Measurements from ENCODE around the gene PACSIN2. TPM values are rescaled to one million over a fixed set of nuclear protein-coding genes. Genes with fewer than 3 reads are reported as not detected.

The PACSIN2 gene
- total and polyA plus RNA-seq, 2 of the 13 experiments (the other 11 are each of a cell fraction or from before 2014, with no cell fraction given), result 54.1 to 68.8 TPM

DNA sequence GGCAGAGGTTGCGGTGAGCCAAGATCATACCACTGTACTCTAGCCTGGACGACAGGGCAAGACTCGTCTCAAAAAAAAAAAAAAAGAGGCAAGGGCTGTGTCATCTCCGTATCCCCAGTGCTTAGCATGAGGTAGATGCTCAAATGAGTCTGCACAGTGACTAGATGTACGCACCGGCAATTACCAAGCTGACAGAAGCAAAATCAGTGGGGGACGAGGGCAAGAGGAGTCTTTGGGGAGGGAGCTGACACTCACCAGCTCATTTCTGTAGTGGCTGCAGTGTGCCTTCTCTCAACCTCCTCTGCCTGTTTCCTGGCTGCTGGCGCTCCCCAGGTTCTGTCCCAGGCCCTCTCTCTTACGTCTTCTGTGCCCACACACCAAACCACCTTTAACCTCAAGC, 69.9 kb downstream of the PACSIN2 start (continued):
- TF ChIP-seq, protein P1, sequence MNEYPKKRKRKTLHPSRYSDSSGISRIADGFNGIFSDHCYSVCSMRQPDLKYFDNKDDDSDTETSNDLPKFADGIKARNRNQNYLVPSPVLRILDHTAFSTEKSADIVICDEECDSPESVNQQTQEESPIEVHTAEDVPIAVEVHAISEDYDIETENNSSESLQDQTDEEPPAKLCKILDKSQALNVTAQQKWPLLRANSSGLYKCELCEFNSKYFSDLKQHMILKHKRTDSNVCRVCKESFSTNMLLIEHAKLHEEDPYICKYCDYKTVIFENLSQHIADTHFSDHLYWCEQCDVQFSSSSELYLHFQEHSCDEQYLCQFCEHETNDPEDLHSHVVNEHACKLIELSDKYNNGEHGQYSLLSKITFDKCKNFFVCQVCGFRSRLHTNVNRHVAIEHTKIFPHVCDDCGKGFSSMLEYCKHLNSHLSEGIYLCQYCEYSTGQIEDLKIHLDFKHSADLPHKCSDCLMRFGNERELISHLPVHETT (CRISPR knock-in tag; conservative IDR thresholded peaks at IDR 0.05), result no peak
- TF ChIP-seq NRL (CRISPR knock-in tag; IDR thresholded peaks at IDR 0.05; ENCODE audit: borderline replicate concordance) (no peak), TBX2 (CRISPR knock-in tag; IDR thresholded peaks at IDR 0.05; ENCODE audit: borderline replicate concordance) (no peak), ZNF343 (CRISPR knock-in tag; IDR thresholded peaks at IDR 0.05) (no peak), BRD4 (CRISPR knock-in tag; IDR thresholded peaks at IDR 0.05) (no peak), SMAD1 (CRISPR knock-in tag; IDR thresholded peaks at IDR 0.05; ENCODE audit: borderline replicate concordance, low read depth) (no peak), ZNF121 (CRISPR knock-in tag; IDR thresholded peaks at IDR 0.05) (no peak), DNMT1 (CRISPR knock-in tag; IDR thresholded peaks at IDR 0.05) (no peak), ZNF816 (CRISPR knock-in tag; IDR thresholded peaks at IDR 0.05; ENCODE audit: borderline replicate concordance) (no peak), KLF15 (CRISPR knock-in tag; IDR thresholded peaks at IDR 0.05; ENCODE audit: borderline replicate concordance) (no peak), GABPA (IDR thresholded peaks at IDR 0.05; ENCODE audit: low read depth, low read length) (no peak), GABPA (CRISPR knock-in tag; IDR thresholded peaks at IDR 0.05; ENCODE audit: low read depth) (no peak)
- TF ChIP-seq, protein P2, sequence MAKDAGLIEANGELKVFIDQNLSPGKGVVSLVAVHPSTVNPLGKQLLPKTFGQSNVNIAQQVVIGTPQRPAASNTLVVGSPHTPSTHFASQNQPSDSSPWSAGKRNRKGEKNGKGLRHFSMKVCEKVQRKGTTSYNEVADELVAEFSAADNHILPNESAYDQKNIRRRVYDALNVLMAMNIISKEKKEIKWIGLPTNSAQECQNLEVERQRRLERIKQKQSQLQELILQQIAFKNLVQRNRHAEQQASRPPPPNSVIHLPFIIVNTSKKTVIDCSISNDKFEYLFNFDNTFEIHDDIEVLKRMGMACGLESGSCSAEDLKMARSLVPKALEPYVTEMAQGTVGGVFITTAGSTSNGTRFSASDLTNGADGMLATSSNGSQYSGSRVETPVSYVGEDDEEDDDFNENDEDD (CRISPR knock-in tag; IDR thresholded peaks at IDR 0.05; ENCODE audit: borderline replicate concordance), result no peak
- TF ChIP-seq, protein P3, sequence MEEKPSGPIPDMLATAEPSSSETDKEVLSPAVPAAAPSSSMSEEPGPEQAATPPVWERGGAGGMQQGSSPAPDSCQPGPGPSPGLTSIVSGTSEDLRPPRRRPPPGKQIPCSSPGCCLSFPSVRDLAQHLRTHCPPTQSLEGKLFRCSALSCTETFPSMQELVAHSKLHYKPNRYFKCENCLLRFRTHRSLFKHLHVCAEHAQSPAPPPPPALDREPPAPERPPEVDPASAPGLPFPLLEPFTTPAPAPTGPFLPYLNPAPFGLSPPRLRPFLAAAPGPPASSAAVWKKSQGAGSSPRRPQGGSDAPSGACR (CRISPR knock-in tag; IDR thresholded peaks at IDR 0.05), result no peak
